Measurements from ENCODE around the gene THBS3.
A peak's percentile ranks its signal among the peaks of the same experiment; 100 is the strongest.
"Not testable (repeated sequence)": the region's sequence is repeated elsewhere in the genome, so short reads cannot be mapped to it uniquely, and the experiment has no call there.

The THBS3 gene

GRCh38 chr1:155244368-155245162, 36.9 kb upstream of the THBS3 start:
- DNase-seq (ENCODE audit: extremely low read depth, low read depth): peak; percentile 99
- TF ChIP-seq, protein P1, sequence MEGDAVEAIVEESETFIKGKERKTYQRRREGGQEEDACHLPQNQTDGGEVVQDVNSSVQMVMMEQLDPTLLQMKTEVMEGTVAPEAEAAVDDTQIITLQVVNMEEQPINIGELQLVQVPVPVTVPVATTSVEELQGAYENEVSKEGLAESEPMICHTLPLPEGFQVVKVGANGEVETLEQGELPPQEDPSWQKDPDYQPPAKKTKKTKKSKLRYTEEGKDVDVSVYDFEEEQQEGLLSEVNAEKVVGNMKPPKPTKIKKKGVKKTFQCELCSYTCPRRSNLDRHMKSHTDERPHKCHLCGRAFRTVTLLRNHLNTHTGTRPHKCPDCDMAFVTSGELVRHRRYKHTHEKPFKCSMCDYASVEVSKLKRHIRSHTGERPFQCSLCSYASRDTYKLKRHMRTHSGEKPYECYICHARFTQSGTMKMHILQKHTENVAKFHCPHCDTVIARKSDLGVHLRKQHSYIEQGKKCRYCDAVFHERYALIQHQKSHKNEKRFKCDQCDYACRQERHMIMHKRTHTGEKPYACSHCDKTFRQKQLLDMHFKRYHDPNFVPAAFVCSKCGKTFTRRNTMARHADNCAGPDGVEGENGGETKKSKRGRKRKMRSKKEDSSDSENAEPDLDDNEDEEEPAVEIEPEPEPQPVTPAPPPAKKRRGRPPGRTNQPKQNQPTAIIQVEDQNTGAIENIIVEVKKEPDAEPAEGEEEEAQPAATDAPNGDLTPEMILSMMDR (IDR thresholded peaks at IDR 0.05; ENCODE audit: low read depth, low read length): peak; percentile 11

- TF ChIP-seq, protein P1 (IDR thresholded peaks at IDR 0.05; ENCODE audit: low read depth, low read length): no peak
- no peak for DNase-seq (ENCODE audit: extremely low read depth, low read depth)
Observed at GRCh38 chr1:155242805-155243358, 35.2 kb upstream of the THBS3 start.

- TF ChIP-seq, protein P1 (IDR thresholded peaks at IDR 0.05; ENCODE audit: low read depth, low read length): no peak
- DNase-seq (ENCODE audit: extremely low read depth, low read depth): no peak
Observed at GRCh38 chr1:155241841-155242264, 34.2 kb upstream of the THBS3 start.

GRCh38 chr1:155241069-155241679, 33.5 kb upstream of the THBS3 start:
- no peak for DNase-seq (ENCODE audit: extremely low read depth, low read depth)
- TF ChIP-seq, protein P1 (IDR thresholded peaks at IDR 0.05; ENCODE audit: low read depth, low read length): no peak

- TF ChIP-seq, protein P1 (IDR thresholded peaks at IDR 0.05; ENCODE audit: low read depth, low read length): no peak
- no peak for DNase-seq (ENCODE audit: extremely low read depth, low read depth)
Observed at GRCh38 chr1:155236451-155236850, 28.8 kb upstream of the THBS3 start.

- not testable (repeated sequence) for DNase-seq (ENCODE audit: extremely low read depth, low read depth)
Observed at GRCh38 chr1:155235375-155235774, 27.7 kb upstream of the THBS3 start.

GRCh38 chr1:155233502-155233901, 25.8 kb upstream of the THBS3 start:
- DNase-seq (ENCODE audit: extremely low read depth, low read depth): not testable (repeated sequence)

DNA sequence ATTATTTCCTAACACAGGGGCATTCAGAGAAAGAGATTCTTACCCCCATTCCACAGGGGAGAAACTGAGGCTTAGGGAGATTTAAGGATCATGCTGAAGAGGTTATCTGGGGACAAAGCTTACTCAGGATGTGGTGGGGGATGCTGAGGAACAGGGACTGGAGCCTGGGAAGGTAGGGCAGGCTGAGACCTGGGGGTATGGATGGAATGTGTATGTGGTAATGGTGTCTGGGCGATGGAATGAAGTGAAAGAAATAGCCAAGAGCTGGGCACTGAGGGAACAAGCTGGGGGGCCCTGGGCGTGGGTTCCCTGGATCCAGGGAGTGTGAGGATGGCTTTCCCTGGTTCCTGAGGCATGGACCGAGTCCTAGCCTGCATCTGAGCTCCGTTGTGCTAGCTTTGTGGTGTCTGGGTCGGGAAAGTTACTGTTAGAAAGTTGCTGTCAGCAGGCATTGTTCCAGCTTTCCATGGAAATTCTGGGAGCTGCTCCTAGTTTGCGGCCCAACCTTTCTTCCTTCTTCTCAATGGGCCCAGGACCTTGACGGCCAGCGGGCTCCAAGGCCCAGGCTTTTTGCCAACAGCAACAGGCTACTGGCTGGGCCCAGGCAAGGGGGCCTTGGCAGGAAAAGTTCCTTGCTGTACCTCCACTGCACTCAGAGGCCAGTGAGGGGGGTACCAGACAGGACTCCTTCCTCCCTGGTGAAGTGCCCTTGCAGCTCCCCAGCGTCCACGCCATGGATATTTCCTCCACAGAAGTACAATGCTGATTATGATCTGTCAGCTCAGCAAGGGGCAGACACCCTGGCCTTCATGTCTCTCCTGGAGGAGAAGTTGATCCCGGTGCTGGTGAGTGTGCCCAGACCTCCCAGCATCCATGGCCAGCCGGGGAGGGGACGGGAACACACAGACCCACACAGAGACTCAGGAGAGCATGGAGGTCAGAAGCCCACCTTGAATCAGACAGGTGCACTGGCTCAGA, 24.6 kb upstream of the THBS3 start:
- not testable (repeated sequence) for DNase-seq (ENCODE audit: extremely low read depth, low read depth)

- not testable (repeated sequence) for DNase-seq (ENCODE audit: extremely low read depth, low read depth)
Observed at GRCh38 chr1:155231302-155231701, 23.6 kb upstream of the THBS3 start.
